Measurements from ENCODE around the gene ZNF497. TPM values are rescaled to one million over a fixed set of nuclear protein-coding genes. Genes with fewer than 3 reads are reported as not detected.

Gene ZNF497
- total RNA-seq, 2 donors from 2014 or later = 6.6 to 11.0 TPM

- WGBS = 17% methylated on average over 18 of the region's 18 CpGs
- no peaks in the 10 kb centered on the region for H3K4me1 ChIP-seq (replicated peaks)
- peak overlapping the region in 1 of 2 donors; percentile 78 for H3K27ac ChIP-seq
- no peaks in the 10 kb centered on the region for H3K27me3 ChIP-seq (replicated peaks; ENCODE audit: insufficient read depth)
- peak overlapping the region; percentile 23 to 61 for H3K4me3 ChIP-seq
- no peaks in the 10 kb centered on the region for H3K36me3 ChIP-seq
- TF ChIP-seq POLR2AphosphoS5 (IDR thresholded peaks at IDR 0.05) (no peak), POLR2A (IDR thresholded peaks at IDR 0.05) (no peak), CTCF (IDR thresholded peaks at IDR 0.05) (no peak)
- intact Hi-C loops (cut with DNase I) = no loop called here
- no peaks in the 10 kb centered on the region for H3K9me3 ChIP-seq
- no peak for DNase-seq (ENCODE audit: low spot score)
Measured at GRCh38 chr19:58400316-58400915, 37.9 kb upstream of the ZNF497 start.

GRCh38 chr19:58399903-58400302 is 37.4 kb upstream of the ZNF497 start:
- Histone ChIP-seq H3K9me3 (no peaks in the 10 kb centered on the region), H3K27ac (no peak overlapping the region), H3K4me1 (replicated peaks) (no peaks in the 10 kb centered on the region), H3K4me3 (no peak overlapping the region), H3K36me3 (no peaks in the 10 kb centered on the region), H3K27me3 (replicated peaks; ENCODE audit: insufficient read depth) (no peaks in the 10 kb centered on the region)
- intact Hi-C loops (cut with DNase I) = no loop called here
- no peak for DNase-seq (ENCODE audit: low spot score)
- WGBS = 96% methylated on average over 3 of the region's 3 CpGs
- TF ChIP-seq POLR2AphosphoS5 (IDR thresholded peaks at IDR 0.05) (no peak), CTCF (IDR thresholded peaks at IDR 0.05) (no peak), POLR2A (IDR thresholded peaks at IDR 0.05) (no peak)

- Histone ChIP-seq H3K9me3 (no peaks in the 10 kb centered on the region), H3K36me3 (peaks cover 6 to 12% of the 10 kb centered on the region in 2 donors), H3K4me3 (no peak overlapping the region), H3K27me3 (replicated peaks; ENCODE audit: insufficient read depth) (no peaks in the 10 kb centered on the region), H3K4me1 (replicated peaks) (no peaks in the 10 kb centered on the region), H3K27ac (no peak overlapping the region)
- TF ChIP-seq POLR2A (IDR thresholded peaks at IDR 0.05) (no peak), CTCF (IDR thresholded peaks at IDR 0.05) (no peak), POLR2AphosphoS5 (IDR thresholded peaks at IDR 0.05) (no peak)
- DNase-seq (ENCODE audit: low spot score) = no peak
- WGBS = 99% methylated on average over 6 of the region's 6 CpGs
- intact Hi-C loops (cut with DNase I) = no loop called here
Measured at GRCh38 chr19:58398545-58398944, 36.0 kb upstream of the ZNF497 start.

GRCh38 chr19:58398087-58398486 is 35.5 kb upstream of the ZNF497 start:
- peaks cover 10 to 17% of the 10 kb centered on the region in 2 donors for H3K36me3 ChIP-seq
- intact Hi-C loops (cut with DNase I) = no loop called here
- TF ChIP-seq POLR2AphosphoS5 (IDR thresholded peaks at IDR 0.05) (no peak), CTCF (IDR thresholded peaks at IDR 0.05) (no peak), POLR2A (IDR thresholded peaks at IDR 0.05) (no peak)
- no peak overlapping the region for H3K4me3 ChIP-seq
- no peaks in the 10 kb centered on the region for H3K27me3 ChIP-seq (replicated peaks; ENCODE audit: insufficient read depth)
- no peak overlapping the region for H3K27ac ChIP-seq
- H3K4me1 ChIP-seq (replicated peaks) = no peaks in the 10 kb centered on the region
- H3K9me3 ChIP-seq = no peaks in the 10 kb centered on the region
- 88% methylated on average over 4 of the region's 4 CpGs for whole genome bisulfite sequencing
- no peak for DNase-seq (ENCODE audit: low spot score)

- H3K9me3 ChIP-seq = no peaks in the 10 kb centered on the region
- no peak overlapping the region for H3K27ac ChIP-seq
- no peak for DNase-seq (ENCODE audit: low spot score)
- no peak overlapping the region for H3K4me3 ChIP-seq
- no peak for TF ChIP-seq POLR2A (IDR thresholded peaks at IDR 0.05)
- no peak for TF ChIP-seq CTCF (IDR thresholded peaks at IDR 0.05)
- no peak for TF ChIP-seq POLR2AphosphoS5 (IDR thresholded peaks at IDR 0.05)
- no peaks in the 10 kb centered on the region for H3K4me1 ChIP-seq (replicated peaks)
- intact Hi-C loops (cut with DNase I) = no loop called here
- 63% methylated on average over 7 of the region's 7 CpGs for WGBS
- H3K36me3 ChIP-seq = peaks cover 12 to 22% of the 10 kb centered on the region in 2 donors
- no peaks in the 10 kb centered on the region for H3K27me3 ChIP-seq (replicated peaks; ENCODE audit: insufficient read depth)
Measured at GRCh38 chr19:58397533-58398037, 35.0 kb upstream of the ZNF497 start.
